Measurements from ENCODE around the gene RTN4RL2.

DNA sequence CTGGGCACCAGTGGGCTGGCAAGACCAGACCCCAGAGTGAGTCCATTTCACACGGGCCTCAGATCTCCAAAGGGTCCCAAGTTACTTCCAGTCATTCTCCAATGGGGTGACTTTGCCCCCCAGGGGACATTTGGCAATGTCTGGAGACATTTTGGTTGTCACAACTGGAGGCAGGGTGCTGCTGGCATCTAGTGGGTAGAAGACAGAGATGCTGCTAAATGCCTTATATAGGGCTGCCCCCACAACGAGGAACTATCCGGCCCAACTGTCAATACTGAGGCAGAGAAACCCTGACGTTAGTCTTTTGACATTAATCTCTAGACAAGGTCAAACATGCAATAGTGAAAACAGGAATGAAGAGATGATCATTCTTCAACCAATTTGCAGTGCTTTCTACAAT, 6.4 kb downstream of the RTN4RL2 start:
- TF ChIP-seq, protein P1, sequence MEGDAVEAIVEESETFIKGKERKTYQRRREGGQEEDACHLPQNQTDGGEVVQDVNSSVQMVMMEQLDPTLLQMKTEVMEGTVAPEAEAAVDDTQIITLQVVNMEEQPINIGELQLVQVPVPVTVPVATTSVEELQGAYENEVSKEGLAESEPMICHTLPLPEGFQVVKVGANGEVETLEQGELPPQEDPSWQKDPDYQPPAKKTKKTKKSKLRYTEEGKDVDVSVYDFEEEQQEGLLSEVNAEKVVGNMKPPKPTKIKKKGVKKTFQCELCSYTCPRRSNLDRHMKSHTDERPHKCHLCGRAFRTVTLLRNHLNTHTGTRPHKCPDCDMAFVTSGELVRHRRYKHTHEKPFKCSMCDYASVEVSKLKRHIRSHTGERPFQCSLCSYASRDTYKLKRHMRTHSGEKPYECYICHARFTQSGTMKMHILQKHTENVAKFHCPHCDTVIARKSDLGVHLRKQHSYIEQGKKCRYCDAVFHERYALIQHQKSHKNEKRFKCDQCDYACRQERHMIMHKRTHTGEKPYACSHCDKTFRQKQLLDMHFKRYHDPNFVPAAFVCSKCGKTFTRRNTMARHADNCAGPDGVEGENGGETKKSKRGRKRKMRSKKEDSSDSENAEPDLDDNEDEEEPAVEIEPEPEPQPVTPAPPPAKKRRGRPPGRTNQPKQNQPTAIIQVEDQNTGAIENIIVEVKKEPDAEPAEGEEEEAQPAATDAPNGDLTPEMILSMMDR (IDR thresholded peaks at IDR 0.05): no peak
- no peak for TF ChIP-seq POLR2A (IDR thresholded peaks at IDR 0.05)
- no peak for TF ChIP-seq POLR2AphosphoS5 (IDR thresholded peaks at IDR 0.05)
- TF ChIP-seq EP300 (IDR thresholded peaks at IDR 0.05): no peak

Data from upper lobe of left lung (tissue), 4 donors.